Activated CD8-positive, alpha-beta T cell treated with anti-CD3 and anti-CD28 coated beads, Interleukin-2, amount 10 ng/mL, durations not matched to agents 7 days and 5 days (primary cell): ENCODE data around the gene RARG. TPM values are rescaled to one million over a fixed set of nuclear protein-coding genes. Genes with fewer than 3 reads are reported as not detected.

ENCODE experiments used
- ATAC-seq: fragments of 150-1000 bp; cut with Tn5 transposase; one replicate; pipeline ENCODE4 v1.10.0; 2021; ENCODE audit warnings: moderate library complexity
- CTCF ChIA-PET: fragments of 350-600 bp; sonication (Branson Sonifier 250); formaldehyde crosslinking; loops from one replicate; lab custom pipeline; 2021; ENCODE audit warnings: antibody characterized with exemption; lab: Charles Lee
- POLR2A ChIA-PET: fragments of 350-600 bp; sonication (Branson Sonifier 250); formaldehyde crosslinking; loops from one replicate; lab custom pipeline; 2021; ENCODE audit warnings: antibody characterized with exemption; lab: Charles Lee
- DNase-seq: peaks from one replicate; pipeline ENCODE4 v3.0.0-alpha.2; 2020
- H3K27ac Mint-ChIP-seq: one replicate; pipeline ENCODE4 v1.8.0; 2021; ENCODE audit warnings: mild to moderate bottlenecking, mixed read lengths
- H3K27me3 Mint-ChIP-seq: one replicate; pipeline ENCODE4 v1.8.0; 2021; ENCODE audit warnings: low read depth, mixed read lengths
- H3K36me3 Mint-ChIP-seq: one replicate; pipeline ENCODE4 v1.8.0; 2021; ENCODE audit warnings: low read depth, mixed read lengths
- H3K4me1 Mint-ChIP-seq: one replicate; pipeline ENCODE4 v1.8.0; 2021; ENCODE audit warnings: low read depth, mixed read lengths
- H3K4me3 Mint-ChIP-seq: one replicate; pipeline ENCODE4 v1.8.0; 2021; ENCODE audit warnings: mild to moderate bottlenecking, mixed read lengths
- H3K9me3 Mint-ChIP-seq: one replicate; pipeline ENCODE4 v1.8.0; 2022; ENCODE audit warnings: mixed read lengths; ENCODE audit not compliant: insufficient read depth
- total RNA-seq, 2 experiments: library from RNA; stranded (reverse); gene quantifications; one replicate each; pipeline ENCODE4 v1.2.3, GENCODE V29; 2021

Gene RARG
- total RNA-seq, 2 experiments from 2014 or later, result 44.1 to 45.9 TPM

GRCh38 chr12:53244337-53244736 lies 12.3 kb upstream of the RARG start:
- no peaks in the 10 kb centered on the region for H3K9me3 Mint-ChIP-seq
- ChIA-PET CTCF (interaction anchor here (0.9 to 2.4 kb wide), 3 partner anchors 8 to 31 kb away, joined by 4 to 8 read pairs (median 7); no protein-coding TSS in a partner anchor), POLR2A (interaction anchor here (0.8 to 0.9 kb wide), 2 partner anchors 8 to 31 kb away, joined by 3 read pairs; no protein-coding TSS in a partner anchor)
- H3K4me1 Mint-ChIP-seq, result peaks cover 7% of the 10 kb centered on the region
- no peak for DNase-seq
- no peaks in the 10 kb centered on the region for H3K36me3 Mint-ChIP-seq
- ATAC-seq, result no peak
- no peak overlapping the region for H3K4me3 Mint-ChIP-seq
- no peak overlapping the region for H3K27ac Mint-ChIP-seq
- peaks cover 34% of the 10 kb centered on the region for H3K27me3 Mint-ChIP-seq

GRCh38 chr12:53241623-53242412 lies 9.8 kb upstream of the RARG start:
- H3K4me3 Mint-ChIP-seq, result no peak overlapping the region

GRCh38 chr12:53239643-53240258 lies 7.7 kb upstream of the RARG start:
- Mint-ChIP-seq H3K36me3 (no peaks in the 10 kb centered on the region), H3K9me3 (no peaks in the 10 kb centered on the region), H3K4me3 (no peak overlapping the region), H3K27me3 (peaks cover 24% of the 10 kb centered on the region), H3K27ac (no peak overlapping the region), H3K4me1 (peaks cover 29% of the 10 kb centered on the region)
- ChIA-PET POLR2A (no interaction called here), CTCF (interaction anchor here (1.2 to 1.5 kb wide), 2 partner anchors 27 to 28 kb away, joined by 3 to 5 read pairs; no protein-coding TSS in a partner anchor)
- no peak for DNase-seq
- no peak for ATAC-seq

More at GRCh38 chr12:53241623-53242412, 9.8 kb upstream of the RARG start:
- H3K27me3 Mint-ChIP-seq, result peaks cover 32% of the 10 kb centered on the region
- ATAC-seq, result no peak
- H3K27ac Mint-ChIP-seq, result no peak overlapping the region
- DNase-seq, result no peak
- CTCF ChIA-PET, result interaction anchor here (1.0 to 4.0 kb wide), 5 partner anchors 10 to 79 kb away, joined by 3 to 19 read pairs (median 5); partner anchors contain the start of gene AAAS
- no peaks in the 10 kb centered on the region for H3K36me3 Mint-ChIP-seq
- POLR2A ChIA-PET, result interaction anchor here (0.6 kb wide), 1 partner anchor 8 kb away, joined by 3 read pairs; no protein-coding TSS in a partner anchor
- H3K4me1 Mint-ChIP-seq, result peaks cover 12% of the 10 kb centered on the region
- H3K9me3 Mint-ChIP-seq, result no peaks in the 10 kb centered on the region

GRCh38 chr12:53236443-53237111 lies 4.6 kb upstream of the RARG start:
- ATAC-seq (no peak), DNase-seq (peak; percentile 34)
- ChIA-PET POLR2A (interaction anchor here (0.6 to 2.2 kb wide), 9 partner anchors 8 to 49 kb away, joined by 3 to 12 read pairs (median 4); partner anchors contain the start of gene ESPL1), CTCF (interaction anchor here (0.7 to 2.3 kb wide), 9 partner anchors 10 to 38 kb away, joined by 3 to 12 read pairs (median 5); partner anchors contain the start of gene ESPL1)
- Mint-ChIP-seq H3K4me3 (no peak overlapping the region), H3K4me1 (peaks cover 46% of the 10 kb centered on the region), H3K27ac (peak overlapping the region; percentile 74), H3K27me3 (peaks cover 7% of the 10 kb centered on the region), H3K36me3 (no peaks in the 10 kb centered on the region), H3K9me3 (no peaks in the 10 kb centered on the region)

- DNase-seq (peak; percentile 24), ATAC-seq (no peak)
- CTCF ChIA-PET, result interaction anchor here (0.8 to 2.3 kb wide), 8 partner anchors 14 to 37 kb away, joined by 3 to 12 read pairs (median 4); partner anchors contain the start of gene ESPL1
- POLR2A ChIA-PET, result interaction anchor here (0.7 to 3.5 kb wide), 7 partner anchors 8 to 33 kb away, joined by 3 to 12 read pairs (median 4); partner anchors contain the start of gene ESPL1
- H3K27me3 Mint-ChIP-seq, result peaks cover 4% of the 10 kb centered on the region
- H3K4me3 Mint-ChIP-seq, result no peak overlapping the region
- H3K4me1 Mint-ChIP-seq, result peaks cover 51% of the 10 kb centered on the region
- H3K27ac Mint-ChIP-seq, result peak overlapping the region; percentile 74
- no peaks in the 10 kb centered on the region for H3K9me3 Mint-ChIP-seq
- H3K36me3 Mint-ChIP-seq, result no peaks in the 10 kb centered on the region
Measured at GRCh38 chr12:53235742-53236442, 3.9 kb upstream of the RARG start.

GRCh38 chr12:53235164-53235563 lies 3.2 kb upstream of the RARG start:
- DNase-seq, result no peak
- Mint-ChIP-seq H3K4me3 (no peak overlapping the region), H3K36me3 (no peaks in the 10 kb centered on the region), H3K27ac (peak overlapping the region; percentile 72), H3K4me1 (peaks cover 53% of the 10 kb centered on the region), H3K27me3 (peaks cover 4% of the 10 kb centered on the region), H3K9me3 (no peaks in the 10 kb centered on the region)
- POLR2A ChIA-PET, result interaction anchor here (0.8 to 3.5 kb wide), 5 partner anchors 12 to 32 kb away, joined by 3 to 11 read pairs (median 4); a partner anchor contains a TSS
- CTCF ChIA-PET, result interaction anchor here (1.0 to 2.2 kb wide), 2 partner anchors 16 to 21 kb away, joined by 3 to 9 read pairs; no protein-coding TSS in a partner anchor
- no peak for ATAC-seq

GRCh38 chr12:53234271-53234914 lies 2.4 kb upstream of the RARG start:
- ChIA-PET CTCF (interaction anchor here (1.5 to 2.5 kb wide), 3 partner anchors 15 to 241 kb away, joined by 3 to 17 read pairs (median 10); no protein-coding TSS in a partner anchor), POLR2A (interaction anchor here (0.7 to 3.5 kb wide), 6 partner anchors 8 to 22 kb away, joined by 3 to 11 read pairs (median 4); no protein-coding TSS in a partner anchor)
- no peak overlapping the region for H3K27ac Mint-ChIP-seq
- H3K4me3 Mint-ChIP-seq, result no peak overlapping the region
- no peak for ATAC-seq
- H3K27me3 Mint-ChIP-seq, result no peaks in the 10 kb centered on the region
- no peaks in the 10 kb centered on the region for H3K36me3 Mint-ChIP-seq
- H3K9me3 Mint-ChIP-seq, result no peaks in the 10 kb centered on the region
- H3K4me1 Mint-ChIP-seq, result peaks cover 58% of the 10 kb centered on the region
- DNase-seq, result no peak

- ChIA-PET POLR2A (interaction anchor here (0.7 to 3.5 kb wide), 5 partner anchors 8 to 33 kb away, joined by 3 to 11 read pairs (median 4); no protein-coding TSS in a partner anchor), CTCF (interaction anchor here (1.0 to 2.5 kb wide), 4 partner anchors 14 to 242 kb away, joined by 3 to 17 read pairs (median 7); no protein-coding TSS in a partner anchor)
- ATAC-seq, result no peak
- no peaks in the 10 kb centered on the region for H3K9me3 Mint-ChIP-seq
- no peak overlapping the region for H3K4me3 Mint-ChIP-seq
- H3K36me3 Mint-ChIP-seq, result no peaks in the 10 kb centered on the region
- no peak for DNase-seq
- H3K4me1 Mint-ChIP-seq, result peaks cover 62% of the 10 kb centered on the region
- H3K27me3 Mint-ChIP-seq, result no peaks in the 10 kb centered on the region
- no peak overlapping the region for H3K27ac Mint-ChIP-seq
Measured at GRCh38 chr12:53233671-53234121, 1.7 kb upstream of the RARG start.

GRCh38 chr12:53232646-53233461 lies 845 bp upstream of the RARG start:
- ATAC-seq (peak; percentile 61), DNase-seq (peak; percentile 57)
- peak overlapping the region; percentile 83 for H3K4me3 Mint-ChIP-seq
- no peaks in the 10 kb centered on the region for H3K9me3 Mint-ChIP-seq
- H3K27me3 Mint-ChIP-seq, result no peaks in the 10 kb centered on the region
- POLR2A ChIA-PET, result interaction anchor here (1.0 to 3.5 kb wide), 4 partner anchors 9 to 33 kb away, joined by 3 to 11 read pairs (median 4); no protein-coding TSS in a partner anchor
- CTCF ChIA-PET, result interaction anchor here (1.0 to 2.5 kb wide), 4 partner anchors 13 to 243 kb away, joined by 3 to 17 read pairs (median 7); no protein-coding TSS in a partner anchor
- peak overlapping the region; percentile 76 for H3K27ac Mint-ChIP-seq
- no peaks in the 10 kb centered on the region for H3K36me3 Mint-ChIP-seq
- peaks cover 67% of the 10 kb centered on the region for H3K4me1 Mint-ChIP-seq
